ENCODE data around the gene CD180. TPM values are rescaled to one million over a fixed set of nuclear protein-coding genes. Genes with fewer than 3 reads are reported as not detected.

CD180 gene
- total RNA-seq, 1 experiment from 2014 or later, result not detected

GRCh38 chr5:67176936-67177335, 19.7 kb downstream of the CD180 start:
- H3K9me3 ChIP-seq (ENCODE audit: control insufficient read depth in 1 of 2, insufficient read depth in 1 of 2, low read depth in 1 of 2, low read length in 2 of 2), result no peaks in the 10 kb centered on the region
- TF ChIP-seq RAD21 (IDR thresholded peaks at IDR 0.05; ENCODE audit: low read depth), result no peak
- no peak for TF ChIP-seq SIN3A (IDR thresholded peaks at IDR 0.05; ENCODE audit: low read depth)
- no peak for TF ChIP-seq POLR2A (IDR thresholded peaks at IDR 0.05; ENCODE audit: borderline replicate concordance, extremely low read depth, insufficient read depth, insufficient read length)
- TF ChIP-seq JUND (IDR thresholded peaks at IDR 0.05), result no peak
- TF ChIP-seq EGR1 (IDR thresholded peaks at IDR 0.05; ENCODE audit: low read depth), result no peak
- no peak for TF ChIP-seq SP1 (IDR thresholded peaks at IDR 0.05; ENCODE audit: low read depth)
- no peak for TF ChIP-seq EZH2phosphoT487 (IDR thresholded peaks at IDR 0.05; ENCODE audit: borderline replicate concordance)
- TF ChIP-seq ZBTB33 (IDR thresholded peaks at IDR 0.05; ENCODE audit: extremely low read depth, insufficient replicate concordance, low read length), result no peak
- no peak for TF ChIP-seq TCF7L2 (IDR thresholded peaks at IDR 0.05; ENCODE audit: borderline replicate concordance, extremely low read depth, insufficient read depth, insufficient read length)
- TF ChIP-seq CEBPB (IDR thresholded peaks at IDR 0.05; ENCODE audit: low read depth), result no peak
- TF ChIP-seq ELF1 (IDR thresholded peaks at IDR 0.05; ENCODE audit: borderline replicate concordance, low read depth), result no peak
- TF ChIP-seq REST (IDR thresholded peaks at IDR 0.05; ENCODE audit: low read depth), result no peak
- TF ChIP-seq CTCF (IDR thresholded peaks at IDR 0.05 in 2 of 3, conservative IDR thresholded peaks at IDR 0.05 in 1 of 3; ENCODE audit: borderline replicate concordance in 1 of 3, insufficient read depth in 1 of 3, low read depth in 2 of 3, low read length in 2 of 3), result no peak
- no peak for TF ChIP-seq MAX (IDR thresholded peaks at IDR 0.05)
- TF ChIP-seq FOSL1 (IDR thresholded peaks at IDR 0.05; ENCODE audit: low read depth), result no peak
- no peak overlapping the region for H3K9ac ChIP-seq (ENCODE audit: low read length)
- CTCF ChIA-PET, result no interaction called here
- H3K36me3 ChIP-seq (ENCODE audit: control insufficient read depth in 1 of 2, insufficient read depth in 2 of 2, low read length in 2 of 2), result no peaks in the 10 kb centered on the region
- H3K4me1 ChIP-seq (ENCODE audit: control insufficient read depth in 1 of 2, insufficient read depth in 2 of 2, low read length in 2 of 2), result no peaks in the 10 kb centered on the region
- no peaks in the 10 kb centered on the region for H3K9me2 ChIP-seq (ENCODE audit: insufficient read depth)
- no TSS peak for BruUV-seq (replicated peaks)
- RAD21 ChIA-PET (ENCODE audit: low non-redundant PET in 1 of 2, low total read pairs in 2 of 2, uncharacterized antibody in 2 of 2, unreplicated experiment in 2 of 2), result no interaction called here
- no peak overlapping the region for H2AFZ ChIP-seq (ENCODE audit: low read depth, low read length, poor library complexity, severe bottlenecking)
- H3K4me3 ChIP-seq (replicated peaks in 1 of 2; ENCODE audit: low read depth in 1 of 2, low read length in 2 of 2), result no peak overlapping the region
- no peaks in the 10 kb centered on the region for H3K79me2 ChIP-seq (ENCODE audit: insufficient read depth, low read length)
- POLR2A ChIA-PET, result no interaction called here
- H3K27ac ChIP-seq (ENCODE audit: low read depth, low read length), result no peak overlapping the region
- DNase-seq (ENCODE audit: low read depth, low spot score), result no peak
- ATAC-seq, result no peak
- H3K27me3 ChIP-seq (ENCODE audit: insufficient read depth, low read length), result no peaks in the 10 kb centered on the region
- intact Hi-C loops (cut with micrococcal nuclease), result no loop called here
- no peaks in the 10 kb centered on the region for H4K20me1 ChIP-seq (ENCODE audit: insufficient read depth)
- H3K4me2 ChIP-seq (ENCODE audit: low read length), result no peak overlapping the region

All from HCT116 (cell line).